H7 (cell line): ENCODE results near the gene ZNF184. TPM values are rescaled to one million over a fixed set of nuclear protein-coding genes. Genes with fewer than 3 reads are reported as not detected.

Experiments
- DNase-seq: peaks from one replicate; pipeline ENCODE4 v3.0.0; 2012
- H3K27me3 ChIP-seq: 2 replicates; pipeline ENCODE4 v1.6.0; 2011; ENCODE audit warnings: mild to moderate bottlenecking, low read length; ENCODE audit not compliant: control insufficient read depth, insufficient read depth
- H3K36me3 ChIP-seq: replicated peaks from 2 replicates; pipeline ENCODE4 v1.5.1; 2011; ENCODE audit warnings: low read length; ENCODE audit not compliant: control insufficient read depth, insufficient read depth
- H3K4me3 ChIP-seq: 2 replicates; pipeline ENCODE4 v1.5.1; 2011; ENCODE audit warnings: low read depth, mild to moderate bottlenecking, control low read depth, low read length, moderate library complexity; ENCODE audit not compliant: insufficient read depth
- total RNA-seq: library from RNA; depleted of rRNA; stranded (reverse); fragments of >200 nt; shearing (Covaris generic); gene quantifications from 2 replicates; pipeline ENCODE4 v1.2.3, GENCODE V29; 2014; rRNA removed

The ZNF184 gene
- total RNA-seq, 1 experiment from 2014 or later = 5.8 TPM

DNA sequence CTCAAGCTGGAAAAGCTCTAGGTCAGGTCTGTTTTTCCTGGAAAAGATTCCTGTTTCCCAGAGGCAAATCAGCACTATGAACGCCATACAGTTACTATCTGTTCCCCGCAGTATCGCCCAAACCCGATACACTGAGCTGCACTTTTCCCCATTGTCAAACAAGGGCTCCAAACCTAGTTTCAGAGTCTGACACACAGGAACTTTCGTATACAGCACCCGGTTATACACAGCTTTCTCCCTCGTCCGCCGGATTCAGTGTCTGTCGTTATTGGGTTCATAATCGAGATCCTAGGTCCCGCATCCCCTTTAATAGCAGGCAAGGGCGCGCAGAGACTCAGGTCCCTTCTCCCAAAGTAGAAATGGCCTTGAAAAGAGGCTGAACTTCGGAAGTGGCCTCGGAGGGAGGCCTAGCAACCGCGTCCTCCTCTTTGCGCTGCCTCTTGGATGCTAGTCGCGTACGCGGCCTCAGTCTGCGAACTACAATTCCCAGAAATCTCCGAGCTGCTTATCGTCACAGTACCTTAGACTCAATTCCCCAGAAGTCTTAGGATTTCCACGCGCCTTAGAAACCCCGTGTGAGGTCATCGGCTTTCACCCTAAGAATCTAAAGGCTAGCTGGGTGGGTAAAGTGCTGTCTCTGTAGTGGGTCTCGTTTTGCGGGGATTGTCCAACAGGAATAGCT lies 50.1 kb downstream of the ZNF184 start:
- peak; percentile 48 for DNase-seq
- H3K4me3 ChIP-seq = no peak overlapping the region

DNA sequence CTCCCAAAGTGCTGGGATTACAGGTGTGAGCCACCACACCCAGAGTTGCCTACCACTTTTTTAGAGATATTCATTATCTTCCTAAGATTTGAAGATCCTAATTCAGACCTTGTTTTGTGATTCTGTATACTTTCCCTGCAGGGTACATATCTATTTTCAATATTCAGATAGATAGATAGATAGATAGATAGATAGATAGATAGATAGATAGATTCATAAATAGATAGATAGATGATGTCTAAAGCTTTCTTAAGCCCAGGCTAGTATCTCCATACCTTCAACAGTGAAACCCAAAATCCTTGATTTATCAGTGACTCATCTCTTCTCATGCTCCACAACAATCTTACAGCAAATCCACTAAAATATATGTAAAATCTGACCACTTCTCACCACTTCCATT lies 53.5 kb downstream of the ZNF184 start:
- H3K36me3 ChIP-seq = no peaks in the 10 kb centered on the region
- H3K27me3 ChIP-seq = no peaks in the 10 kb centered on the region
- DNase-seq = no peak
- H3K4me3 ChIP-seq = no peak overlapping the region

More for the DNA sequence above, 50.1 kb downstream of the ZNF184 start:
- H3K27me3 ChIP-seq = no peaks in the 10 kb centered on the region
- no peaks in the 10 kb centered on the region for H3K36me3 ChIP-seq

DNA sequence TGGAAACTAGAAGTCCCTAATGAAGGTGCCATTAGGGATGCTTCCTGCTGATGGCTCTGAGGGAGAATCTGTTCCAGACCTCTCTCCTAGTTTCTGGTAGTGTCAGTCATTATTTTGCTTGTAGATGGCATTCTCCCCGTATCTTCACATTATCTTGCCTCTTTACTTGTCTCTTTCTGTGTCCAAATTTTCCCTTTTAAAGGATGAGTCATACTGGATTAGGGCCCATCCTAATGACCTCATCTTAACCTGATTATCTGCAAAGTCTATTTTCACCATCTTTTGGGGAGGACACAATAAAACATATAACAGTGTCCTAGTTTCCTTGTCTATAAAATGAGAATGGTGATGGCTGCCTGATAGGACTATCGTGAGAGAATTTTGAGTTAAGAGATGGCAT lies 57.0 kb downstream of the ZNF184 start:
- Histone ChIP-seq H3K36me3 (no peaks in the 10 kb centered on the region), H3K4me3 (no peak overlapping the region), H3K27me3 (no peaks in the 10 kb centered on the region)
- DNase-seq = no peak

DNA sequence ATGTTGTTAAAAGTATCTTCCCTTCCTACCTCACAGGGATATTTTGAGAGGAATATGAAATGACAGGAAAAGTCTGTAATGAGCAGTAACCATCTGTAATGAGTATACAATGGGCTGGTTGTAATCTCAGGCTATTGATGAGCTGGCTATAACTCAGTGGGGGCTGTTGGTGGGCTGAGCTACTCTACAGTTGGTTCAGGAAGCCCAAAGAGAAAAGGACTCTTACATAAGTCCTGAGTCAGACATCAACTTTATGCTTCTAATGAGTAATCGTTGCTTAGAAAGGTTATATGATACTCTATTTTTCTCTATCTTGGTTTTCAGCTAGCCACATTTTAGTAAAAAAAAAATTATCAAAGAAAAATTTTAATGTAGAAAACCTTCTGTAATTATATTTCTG lies 57.9 kb downstream of the ZNF184 start:
- no peak for DNase-seq
- Histone ChIP-seq H3K27me3 (no peaks in the 10 kb centered on the region), H3K4me3 (no peak overlapping the region), H3K36me3 (no peaks in the 10 kb centered on the region)

DNA sequence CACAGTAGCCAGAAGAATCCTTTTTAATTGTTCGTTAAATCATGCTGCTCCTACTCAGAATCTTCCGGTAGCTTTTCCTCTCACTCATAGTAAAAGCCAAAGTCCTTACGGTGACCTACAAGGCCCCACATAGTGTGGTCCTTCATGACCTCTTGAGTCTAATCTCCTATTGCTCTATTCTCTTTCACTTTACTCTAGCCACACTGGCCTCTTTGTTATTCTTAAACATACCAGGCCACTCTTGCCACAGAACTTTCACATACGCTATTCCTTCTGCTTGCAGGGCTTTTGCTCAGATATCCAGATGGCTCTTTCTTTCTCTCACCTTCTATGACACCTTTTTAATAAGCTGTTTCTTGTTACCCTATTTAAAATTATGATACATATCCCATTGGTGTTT lies 58.6 kb downstream of the ZNF184 start:
- Histone ChIP-seq H3K27me3 (no peaks in the 10 kb centered on the region), H3K36me3 (no peaks in the 10 kb centered on the region), H3K4me3 (no peak overlapping the region)
- no peak for DNase-seq

DNA sequence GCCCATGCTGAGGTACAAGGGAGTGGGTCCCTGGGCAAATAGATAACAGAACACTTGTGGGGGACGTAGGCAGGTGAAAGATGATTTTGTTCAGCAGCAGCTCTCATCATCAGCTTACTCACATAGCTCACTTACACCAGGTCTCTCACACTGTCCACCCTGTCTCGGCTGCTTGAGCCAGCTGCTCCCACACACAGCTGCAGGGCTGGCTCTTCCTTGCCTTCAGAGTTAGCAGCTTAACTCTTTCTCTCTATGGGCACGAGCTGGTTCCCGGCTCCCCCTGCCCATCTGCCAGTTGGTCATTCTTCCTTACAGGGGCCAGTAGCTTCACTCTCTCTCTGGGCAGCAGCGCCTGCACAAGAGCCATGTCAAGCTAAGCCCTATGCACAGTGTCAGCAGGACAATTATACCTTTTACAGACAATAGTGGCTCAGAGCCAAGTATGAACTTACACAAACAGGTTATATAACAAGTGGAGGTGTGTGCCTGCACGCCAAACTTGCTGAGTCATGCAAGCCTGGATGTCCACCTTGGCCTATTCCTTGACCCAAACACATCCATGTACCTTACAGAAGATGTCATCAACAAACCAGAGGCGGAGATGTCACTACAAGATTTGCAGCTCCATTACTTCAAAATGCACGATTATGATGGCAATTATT lies 65.6 kb downstream of the ZNF184 start:
- H3K4me3 ChIP-seq = no peak overlapping the region
- no peak for DNase-seq
- no peaks in the 10 kb centered on the region for H3K36me3 ChIP-seq
- no peaks in the 10 kb centered on the region for H3K27me3 ChIP-seq

DNA sequence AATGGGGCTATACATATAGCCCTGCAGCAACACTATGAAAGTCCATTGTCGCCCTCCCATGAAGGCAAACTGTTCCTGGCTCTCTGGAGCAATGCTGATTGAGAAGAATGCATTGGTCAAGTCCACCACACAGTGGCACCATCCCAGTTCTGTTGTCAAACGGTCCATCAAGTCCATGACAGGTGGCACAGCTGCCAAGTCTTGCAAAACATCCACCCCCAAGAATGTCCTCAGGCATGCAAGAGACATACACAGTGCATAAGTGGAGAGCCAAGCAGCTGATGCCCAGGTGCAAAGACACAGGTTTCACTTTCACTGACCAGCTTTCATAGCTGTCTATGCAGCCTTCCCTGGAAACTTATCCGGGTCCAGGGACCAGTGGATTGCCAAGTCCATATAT lies 66.8 kb downstream of the ZNF184 start:
- H3K27me3 ChIP-seq = no peaks in the 10 kb centered on the region
- no peak overlapping the region for H3K4me3 ChIP-seq
- H3K36me3 ChIP-seq = peaks cover under 1% of the 10 kb centered on the region
- DNase-seq = no peak

DNA sequence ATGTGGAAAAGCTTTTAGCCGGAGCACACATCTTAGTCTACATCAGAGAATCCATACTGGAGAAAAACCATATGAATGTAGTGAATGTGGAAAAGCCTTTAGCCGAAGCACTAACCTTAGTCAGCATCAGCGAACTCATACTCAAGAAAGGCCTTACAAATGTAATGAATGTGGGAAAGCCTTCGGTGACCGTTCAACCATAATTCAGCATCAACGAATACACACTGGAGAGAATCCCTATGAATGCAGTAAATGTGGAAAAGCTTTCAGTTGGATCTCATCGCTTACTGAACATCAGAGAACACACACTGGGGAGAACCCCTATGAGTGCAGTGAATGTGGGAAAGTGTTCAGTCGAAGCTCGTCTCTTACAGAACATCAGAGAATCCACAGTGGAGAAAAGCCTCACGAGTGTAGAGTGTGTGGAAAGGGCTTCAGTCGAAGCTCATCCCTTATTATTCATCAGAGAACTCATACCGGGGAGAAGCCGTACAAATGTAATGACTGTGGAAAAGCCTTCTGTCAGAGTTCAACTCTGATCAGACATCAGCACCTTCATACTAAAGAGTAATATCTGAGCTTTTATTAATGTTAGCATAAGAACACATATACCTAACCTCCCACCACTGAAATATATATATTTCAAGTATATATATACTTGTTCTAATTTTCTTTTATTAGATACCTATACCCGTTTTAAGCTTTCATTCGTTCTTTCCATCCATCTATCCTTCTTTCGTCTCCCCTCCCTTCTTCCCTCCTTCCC lies 71.8 kb downstream of the ZNF184 start:
- Histone ChIP-seq H3K4me3 (no peak overlapping the region), H3K36me3 (peaks cover 12% of the 10 kb centered on the region), H3K27me3 (no peaks in the 10 kb centered on the region)
- no peak for DNase-seq

Other genes with a start within 250 kb of the ZNF184 start
- 5.0 and 5.2 TPM in 2 replicates for gene PRSS16, start 225.4 kb downstream of the ZNF184 start, total RNA-seq
- 0.03 TPM in 1 of 2 replicates, not detected in the other for gene POM121L2, start 160.8 kb downstream of the ZNF184 start, total RNA-seq
- gene ZNF391, start 84.3 kb downstream of the ZNF184 start, total RNA-seq = 3.1 and 5.1 TPM in 2 replicates